ENCODE results near the gene IFNAR1.

IFNAR1 gene

GRCh38 chr21:33357177-33357576 lies 32.4 kb downstream of the IFNAR1 start:
- no peak for ATAC-seq
- no peak for TF ChIP-seq BACH2 (CRISPR knock-in tag; IDR thresholded peaks at IDR 0.05; ENCODE audit: borderline replicate concordance)
- TF ChIP-seq POU6F1 (CRISPR knock-in tag; IDR thresholded peaks at IDR 0.05; ENCODE audit: borderline replicate concordance, low read depth), result no peak
- TF ChIP-seq TSHZ2 (CRISPR knock-in tag; IDR thresholded peaks at IDR 0.05), result no peak
- no peak for TF ChIP-seq CREB5 (CRISPR knock-in tag; IDR thresholded peaks at IDR 0.05; ENCODE audit: low read depth)
- TF ChIP-seq CSRNP3 (CRISPR knock-in tag; IDR thresholded peaks at IDR 0.05), result no peak
- no peak for TF ChIP-seq CSDC2 (CRISPR knock-in tag; IDR thresholded peaks at IDR 0.05)
- no peak for TF ChIP-seq ARNTL (CRISPR knock-in tag; IDR thresholded peaks at IDR 0.05; ENCODE audit: borderline replicate concordance, low read depth)
- no peak for TF ChIP-seq ZFP3 (CRISPR knock-in tag; IDR thresholded peaks at IDR 0.05)
- no peak for TF ChIP-seq RARB (CRISPR knock-in tag; IDR thresholded peaks at IDR 0.05)
- no peak for TF ChIP-seq ESRRG (CRISPR knock-in tag; IDR thresholded peaks at IDR 0.05)
- TF ChIP-seq SNAI2 (CRISPR knock-in tag; IDR thresholded peaks at IDR 0.05), result no peak
- TF ChIP-seq ISL1 (CRISPR knock-in tag; IDR thresholded peaks at IDR 0.05), result no peak
- no peak for TF ChIP-seq TOX (CRISPR knock-in tag; IDR thresholded peaks at IDR 0.05; ENCODE audit: borderline replicate concordance)

- TF ChIP-seq POU6F1 (CRISPR knock-in tag; IDR thresholded peaks at IDR 0.05; ENCODE audit: borderline replicate concordance, low read depth) (no peak), ZNF565 (CRISPR knock-in tag; conservative IDR thresholded peaks at IDR 0.05; ENCODE audit: low read depth) (no peak), PATZ1 (CRISPR knock-in tag; IDR thresholded peaks at IDR 0.05; ENCODE audit: borderline replicate concordance) (no peak), TOX (CRISPR knock-in tag; IDR thresholded peaks at IDR 0.05; ENCODE audit: borderline replicate concordance) (no peak), BACH2 (CRISPR knock-in tag; IDR thresholded peaks at IDR 0.05; ENCODE audit: borderline replicate concordance) (no peak), TCF4 (CRISPR knock-in tag; IDR thresholded peaks at IDR 0.05; ENCODE audit: borderline replicate concordance) (no peak), ZFP3 (CRISPR knock-in tag; IDR thresholded peaks at IDR 0.05) (no peak), TSHZ2 (CRISPR knock-in tag; IDR thresholded peaks at IDR 0.05) (no peak), OSR1 (CRISPR knock-in tag; IDR thresholded peaks at IDR 0.05) (no peak), ZC3H10 (CRISPR knock-in tag; IDR thresholded peaks at IDR 0.05) (no peak), GLIS3 (CRISPR knock-in tag; IDR thresholded peaks at IDR 0.05) (no peak), CSDC2 (CRISPR knock-in tag; IDR thresholded peaks at IDR 0.05) (no peak), ARNTL (CRISPR knock-in tag; IDR thresholded peaks at IDR 0.05; ENCODE audit: borderline replicate concordance, low read depth) (no peak), ZNF70 (CRISPR knock-in tag; IDR thresholded peaks at IDR 0.05) (no peak), ZFP30 (CRISPR knock-in tag; IDR thresholded peaks at IDR 0.05) (no peak), ESRRG (CRISPR knock-in tag; IDR thresholded peaks at IDR 0.05) (no peak)
- ATAC-seq, result no peak
Measured at GRCh38 chr21:33359446-33359845, 34.7 kb downstream of the IFNAR1 start.

Data from SK-N-SH treated with all-trans-retinoic acid at 6 μM for 48 hours (cell line).